ENCODE data around the gene TCF19.

DNA sequence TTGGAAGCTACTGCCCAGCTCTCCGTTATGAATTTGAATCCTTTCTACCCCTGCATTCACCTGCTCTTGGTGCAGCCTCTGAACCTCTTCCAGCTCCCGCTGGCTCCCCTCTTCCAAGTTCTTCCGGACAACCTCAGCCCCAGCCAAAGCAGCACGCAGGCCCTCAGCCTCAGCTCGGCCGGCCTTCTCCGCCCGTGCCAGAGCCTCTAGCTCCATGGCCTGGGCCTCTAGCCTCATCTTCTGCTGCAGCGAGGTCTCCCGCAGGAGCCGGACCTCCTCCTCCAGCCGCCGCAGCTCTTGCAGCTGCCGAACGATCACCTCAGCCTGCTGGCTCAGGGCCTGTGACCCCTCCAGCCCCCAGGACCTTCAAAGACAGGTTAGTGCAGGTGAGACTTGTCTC, 4.0 kb upstream of the TCF19 start:
- no peak for TF ChIP-seq EZH2 (IDR thresholded peaks at IDR 0.05; ENCODE audit: low read length, missing control alignments)
- TF ChIP-seq, protein P1, sequence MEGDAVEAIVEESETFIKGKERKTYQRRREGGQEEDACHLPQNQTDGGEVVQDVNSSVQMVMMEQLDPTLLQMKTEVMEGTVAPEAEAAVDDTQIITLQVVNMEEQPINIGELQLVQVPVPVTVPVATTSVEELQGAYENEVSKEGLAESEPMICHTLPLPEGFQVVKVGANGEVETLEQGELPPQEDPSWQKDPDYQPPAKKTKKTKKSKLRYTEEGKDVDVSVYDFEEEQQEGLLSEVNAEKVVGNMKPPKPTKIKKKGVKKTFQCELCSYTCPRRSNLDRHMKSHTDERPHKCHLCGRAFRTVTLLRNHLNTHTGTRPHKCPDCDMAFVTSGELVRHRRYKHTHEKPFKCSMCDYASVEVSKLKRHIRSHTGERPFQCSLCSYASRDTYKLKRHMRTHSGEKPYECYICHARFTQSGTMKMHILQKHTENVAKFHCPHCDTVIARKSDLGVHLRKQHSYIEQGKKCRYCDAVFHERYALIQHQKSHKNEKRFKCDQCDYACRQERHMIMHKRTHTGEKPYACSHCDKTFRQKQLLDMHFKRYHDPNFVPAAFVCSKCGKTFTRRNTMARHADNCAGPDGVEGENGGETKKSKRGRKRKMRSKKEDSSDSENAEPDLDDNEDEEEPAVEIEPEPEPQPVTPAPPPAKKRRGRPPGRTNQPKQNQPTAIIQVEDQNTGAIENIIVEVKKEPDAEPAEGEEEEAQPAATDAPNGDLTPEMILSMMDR (conservative IDR thresholded peaks at IDR 0.05 in 1 of 2, IDR thresholded peaks at IDR 0.05 in 1 of 2; ENCODE audit: low read depth in 1 of 2, low read length in 2 of 2) = no peak

Data from fibroblast of lung (primary cell).